Heart left ventricle (tissue), 13 donors: ENCODE data around the gene SLC22A7.

Source experiments
- POLR2A ChIP-seq, 2 donors: fragments of 450-650 bp; IDR thresholded peaks; one replicate each; pipeline ENCODE4 v1.6.1; 2017; ENCODE audit warnings: antibody characterized with exemption in 2 of 2, mild to moderate bottlenecking in 2 of 2, moderate library complexity in 2 of 2
- TF ChIP-seq, protein P1 (sequence below), 12 donors: fragments of 200-600 bp; sonication (generic) in 4 of 12; IDR thresholded peaks; one replicate each; pipeline versions ENCODE4 v1.5.0 to v1.8.0; 2018 to 2022; ENCODE audit warnings: antibody characterized with exemption in 12 of 12, mild to moderate bottlenecking in 5 of 12
- donor health status: ischemic (EF 13 %, LVEDD 7.1; RV severe dilation, severe dysfunction).
- donor health status: DM: no; HTN: yes; CAD: no.
- donor health status: DM: no; HTN: no; CAD: no.
- donor health status: ischemic (EF 25% LVEDD 6.9; RV normal size, moderate dysfunction).
- donor health status: ischemic (EF 25% LVEDD 5.7; RV mildly dilated, moderate dysfunction).
- donor health status: ischemic (EF 35%, LVEDD 5.7; RV mildly dilated, moderate dysfunction).
- donor health status: nonischemic (EF 11% LVEDD 7.7; RV severe dilation, severe dysfunction).
- donor health status: DM: yes; HTN: yes; CAD: no.
- donor health status: PGD.
- donor health status: ischemic (EF 29% LVEDD 5.4; RV normal size, mild dysfunction).
- donor health status: nonischemic (EF 23%, LVEDD 6.1; RV moderate dilation, normal function).

DNA sequence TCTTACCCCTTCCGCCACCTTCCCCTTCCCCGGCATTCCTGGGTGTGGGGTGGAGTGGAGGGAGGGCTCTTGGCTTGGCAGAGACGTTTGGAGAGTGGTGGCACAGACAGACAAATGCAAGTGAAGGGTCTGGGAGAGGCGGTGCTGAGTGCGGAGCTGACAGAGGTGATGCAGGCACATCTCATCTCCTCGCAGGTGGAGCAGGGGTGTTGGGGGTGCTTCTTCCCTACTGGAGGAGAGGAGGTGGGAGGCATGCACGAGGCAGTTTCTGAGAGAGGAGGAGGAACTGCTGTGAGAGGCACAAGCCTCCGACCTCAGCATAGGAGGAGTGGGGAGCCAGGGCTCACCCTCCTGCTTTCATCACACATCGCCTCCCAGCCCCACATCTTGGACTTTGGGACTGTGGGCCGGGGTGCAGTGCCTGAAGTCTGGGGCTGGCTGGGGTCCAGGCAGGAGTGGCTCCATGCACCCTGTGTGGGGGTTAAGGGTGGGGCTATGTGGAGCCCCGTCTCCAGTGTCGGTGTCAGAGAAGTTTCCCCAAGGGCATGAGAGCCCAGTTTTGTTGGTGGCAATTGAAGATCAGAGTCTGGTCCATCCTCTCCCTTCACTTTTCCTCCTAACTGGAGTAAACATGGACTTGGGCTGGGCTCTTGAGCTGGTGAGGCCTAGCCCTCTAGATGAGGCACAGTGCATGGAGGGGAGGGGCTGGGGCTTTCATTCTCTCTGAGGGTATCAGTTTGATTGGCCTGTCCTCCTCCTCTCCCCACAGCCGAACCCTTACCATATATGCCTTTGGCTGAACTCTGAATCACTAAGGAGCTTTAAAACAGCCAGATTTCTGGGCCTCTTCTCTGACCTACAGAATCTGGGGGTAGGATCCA, 20.2 kb upstream of the SLC22A7 start:
- no peak for TF ChIP-seq POLR2A (IDR thresholded peaks at IDR 0.05)
- TF ChIP-seq, protein P1, sequence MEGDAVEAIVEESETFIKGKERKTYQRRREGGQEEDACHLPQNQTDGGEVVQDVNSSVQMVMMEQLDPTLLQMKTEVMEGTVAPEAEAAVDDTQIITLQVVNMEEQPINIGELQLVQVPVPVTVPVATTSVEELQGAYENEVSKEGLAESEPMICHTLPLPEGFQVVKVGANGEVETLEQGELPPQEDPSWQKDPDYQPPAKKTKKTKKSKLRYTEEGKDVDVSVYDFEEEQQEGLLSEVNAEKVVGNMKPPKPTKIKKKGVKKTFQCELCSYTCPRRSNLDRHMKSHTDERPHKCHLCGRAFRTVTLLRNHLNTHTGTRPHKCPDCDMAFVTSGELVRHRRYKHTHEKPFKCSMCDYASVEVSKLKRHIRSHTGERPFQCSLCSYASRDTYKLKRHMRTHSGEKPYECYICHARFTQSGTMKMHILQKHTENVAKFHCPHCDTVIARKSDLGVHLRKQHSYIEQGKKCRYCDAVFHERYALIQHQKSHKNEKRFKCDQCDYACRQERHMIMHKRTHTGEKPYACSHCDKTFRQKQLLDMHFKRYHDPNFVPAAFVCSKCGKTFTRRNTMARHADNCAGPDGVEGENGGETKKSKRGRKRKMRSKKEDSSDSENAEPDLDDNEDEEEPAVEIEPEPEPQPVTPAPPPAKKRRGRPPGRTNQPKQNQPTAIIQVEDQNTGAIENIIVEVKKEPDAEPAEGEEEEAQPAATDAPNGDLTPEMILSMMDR (IDR thresholded peaks at IDR 0.05), result no peak
